ENCODE measurements around the gene MUC4.

MUC4 gene

GRCh38 chr3:195770081-195770840, 41.5 kb downstream of the MUC4 start:
- no peak for TF ChIP-seq POLR2A (IDR thresholded peaks at IDR 0.05; ENCODE audit: low read depth, low read length)
- TF ChIP-seq POU2F2 (IDR thresholded peaks at IDR 0.05; ENCODE audit: low read depth, low read length): no peak
- TF ChIP-seq SPI1 (IDR thresholded peaks at IDR 0.05; ENCODE audit: low read depth, low read length): no peak
- TF ChIP-seq POLR2AphosphoS5 (IDR thresholded peaks at IDR 0.05; ENCODE audit: low read depth, low read length): no peak
- no peak for TF ChIP-seq PAX5 (IDR thresholded peaks at IDR 0.05; ENCODE audit: insufficient read depth, low read length, severe bottlenecking)
- no peak for TF ChIP-seq TAF1 (IDR thresholded peaks at IDR 0.05; ENCODE audit: low read depth, low read length)
- FAIRE-seq (no peak), DNase-seq (ENCODE audit: insufficient read length, low spot score) (no peak)

GRCh38 chr3:195769551-195769950, 42.2 kb downstream of the MUC4 start:
- FAIRE-seq (no peak), DNase-seq (ENCODE audit: insufficient read length, low spot score) (no peak)
- TF ChIP-seq POU2F2 (IDR thresholded peaks at IDR 0.05; ENCODE audit: low read depth, low read length) (no peak), POLR2A (IDR thresholded peaks at IDR 0.05; ENCODE audit: low read depth, low read length) (no peak), POLR2AphosphoS5 (IDR thresholded peaks at IDR 0.05; ENCODE audit: low read depth, low read length) (no peak), PAX5 (IDR thresholded peaks at IDR 0.05; ENCODE audit: insufficient read depth, low read length, severe bottlenecking) (no peak), SPI1 (IDR thresholded peaks at IDR 0.05; ENCODE audit: low read depth, low read length) (no peak), TAF1 (IDR thresholded peaks at IDR 0.05; ENCODE audit: low read depth, low read length) (no peak)

GRCh38 chr3:195768831-195769303, 42.9 kb downstream of the MUC4 start:
- FAIRE-seq: no peak
- DNase-seq (ENCODE audit: insufficient read length, low spot score): no peak
- TF ChIP-seq POU2F2 (IDR thresholded peaks at IDR 0.05; ENCODE audit: low read depth, low read length) (no peak), TAF1 (IDR thresholded peaks at IDR 0.05; ENCODE audit: low read depth, low read length) (no peak), POLR2A (IDR thresholded peaks at IDR 0.05; ENCODE audit: low read depth, low read length) (no peak), PAX5 (IDR thresholded peaks at IDR 0.05; ENCODE audit: insufficient read depth, low read length, severe bottlenecking) (no peak), SPI1 (IDR thresholded peaks at IDR 0.05; ENCODE audit: low read depth, low read length) (no peak), POLR2AphosphoS5 (IDR thresholded peaks at IDR 0.05; ENCODE audit: low read depth, low read length) (no peak)

- FAIRE-seq (no peak), DNase-seq (ENCODE audit: insufficient read length, low spot score) (no peak)
- TF ChIP-seq TAF1 (IDR thresholded peaks at IDR 0.05; ENCODE audit: low read depth, low read length) (no peak), PAX5 (IDR thresholded peaks at IDR 0.05; ENCODE audit: insufficient read depth, low read length, severe bottlenecking) (no peak), POU2F2 (IDR thresholded peaks at IDR 0.05; ENCODE audit: low read depth, low read length) (no peak), SPI1 (IDR thresholded peaks at IDR 0.05; ENCODE audit: low read depth, low read length) (no peak), POLR2AphosphoS5 (IDR thresholded peaks at IDR 0.05; ENCODE audit: low read depth, low read length) (no peak), POLR2A (IDR thresholded peaks at IDR 0.05; ENCODE audit: low read depth, low read length) (no peak)
These were observed 43.3 kb downstream of the MUC4 start for GRCh38 chr3:195768414-195768813.

GRCh38 chr3:195767792-195768191, 43.9 kb downstream of the MUC4 start:
- no peak for DNase-seq (ENCODE audit: insufficient read length, low spot score)
- TF ChIP-seq POU2F2 (IDR thresholded peaks at IDR 0.05; ENCODE audit: low read depth, low read length): no peak
- no peak for TF ChIP-seq SPI1 (IDR thresholded peaks at IDR 0.05; ENCODE audit: low read depth, low read length)
- FAIRE-seq: no peak

GRCh38 chr3:195766671-195767070, 45.1 kb downstream of the MUC4 start:
- TF ChIP-seq POU2F2 (IDR thresholded peaks at IDR 0.05; ENCODE audit: low read depth, low read length) (no peak), SPI1 (IDR thresholded peaks at IDR 0.05; ENCODE audit: low read depth, low read length) (no peak)
- FAIRE-seq: no peak
- no peak for DNase-seq (ENCODE audit: insufficient read length, low spot score)

- FAIRE-seq (no peak), DNase-seq (ENCODE audit: insufficient read length, low spot score) (no peak)
- TF ChIP-seq POLR2A (IDR thresholded peaks at IDR 0.05; ENCODE audit: low read depth, low read length): no peak
- TF ChIP-seq TAF1 (IDR thresholded peaks at IDR 0.05; ENCODE audit: low read depth, low read length): no peak
- TF ChIP-seq PAX5 (IDR thresholded peaks at IDR 0.05; ENCODE audit: insufficient read depth, low read length, severe bottlenecking): no peak
- TF ChIP-seq POU2F2 (IDR thresholded peaks at IDR 0.05; ENCODE audit: low read depth, low read length): no peak
- no peak for TF ChIP-seq SPI1 (IDR thresholded peaks at IDR 0.05; ENCODE audit: low read depth, low read length)
- no peak for TF ChIP-seq POLR2AphosphoS5 (IDR thresholded peaks at IDR 0.05; ENCODE audit: low read depth, low read length)
These were observed 46.6 kb downstream of the MUC4 start for GRCh38 chr3:195764961-195765706.

GRCh38 chr3:195763843-195764825, 47.6 kb downstream of the MUC4 start:
- DNase-seq (ENCODE audit: insufficient read length, low spot score) (no peak), FAIRE-seq (no peak)
- TF ChIP-seq SPI1 (IDR thresholded peaks at IDR 0.05; ENCODE audit: low read depth, low read length) (no peak), POLR2AphosphoS5 (IDR thresholded peaks at IDR 0.05; ENCODE audit: low read depth, low read length) (no peak), PAX5 (IDR thresholded peaks at IDR 0.05; ENCODE audit: insufficient read depth, low read length, severe bottlenecking) (no peak), POLR2A (IDR thresholded peaks at IDR 0.05; ENCODE audit: low read depth, low read length) (no peak), TAF1 (IDR thresholded peaks at IDR 0.05; ENCODE audit: low read depth, low read length) (no peak), POU2F2 (IDR thresholded peaks at IDR 0.05; ENCODE audit: low read depth, low read length) (no peak)

All from GM12891 (cell line).